HG03139 (cell line): ENCODE measurements around the gene TYW5.

Source experiments
- ATAC-seq: cut with Tn5 transposase; IDR thresholded peaks from one replicate; pipeline ENCODE4 v1.9.1; 2021; ENCODE audit not compliant: unreplicated experiment

The TYW5 gene

GRCh38 chr2:199975273-199975895 is 20.1 kb upstream of the TYW5 start:
- ATAC-seq, result no peak

GRCh38 chr2:199973703-199974102 is 18.4 kb upstream of the TYW5 start:
- ATAC-seq, result no peak

- ATAC-seq, result no peak
Measured at GRCh38 chr2:199972088-199972626, 16.9 kb upstream of the TYW5 start.

- no peak for ATAC-seq
Measured at GRCh38 chr2:199968126-199968525, 12.8 kb upstream of the TYW5 start.

GRCh38 chr2:199966976-199967375 is 11.7 kb upstream of the TYW5 start:
- ATAC-seq, result no peak

- ATAC-seq, result no peak
Measured at GRCh38 chr2:199966405-199966804, 11.1 kb upstream of the TYW5 start.

- no peak for ATAC-seq
Measured at GRCh38 chr2:199962203-199962602, 6.9 kb upstream of the TYW5 start.

- ATAC-seq, result no peak
Measured at GRCh38 chr2:199958014-199958413, 2.7 kb upstream of the TYW5 start.

GRCh38 chr2:199956062-199956380 is 730 bp upstream of the TYW5 start:
- ATAC-seq, result no peak

- ATAC-seq, result peak; percentile 34
Measured at GRCh38 chr2:199955007-199955338, 318 bp downstream of the TYW5 start.

GRCh38 chr2:199951023-199951422 is 4.3 kb downstream of the TYW5 start:
- no peak for ATAC-seq

GRCh38 chr2:199950396-199950795 is 4.9 kb downstream of the TYW5 start:
- ATAC-seq, result no peak

GRCh38 chr2:199946836-199947235 is 8.5 kb downstream of the TYW5 start:
- no peak for ATAC-seq

- no peak for ATAC-seq
Measured at GRCh38 chr2:199946196-199946595, 9.1 kb downstream of the TYW5 start.

- no peak for ATAC-seq
Measured at GRCh38 chr2:199943373-199943772, 11.9 kb downstream of the TYW5 start.

- ATAC-seq, result no peak
Measured at GRCh38 chr2:199940373-199940772, 14.9 kb downstream of the TYW5 start.

- no peak for ATAC-seq
Measured at GRCh38 chr2:199936554-199936953, 18.7 kb downstream of the TYW5 start.

GRCh38 chr2:199933466-199933865 is 21.8 kb downstream of the TYW5 start:
- no peak for ATAC-seq

GRCh38 chr2:199932312-199932855 is 22.9 kb downstream of the TYW5 start:
- ATAC-seq, result no peak

GRCh38 chr2:199929262-199929661 is 26.0 kb downstream of the TYW5 start:
- no peak for ATAC-seq

GRCh38 chr2:199928626-199929025 is 26.7 kb downstream of the TYW5 start:
- no peak for ATAC-seq

- ATAC-seq, result no peak
Measured at GRCh38 chr2:199928226-199928625, 27.1 kb downstream of the TYW5 start.

GRCh38 chr2:199926806-199927205 is 28.5 kb downstream of the TYW5 start:
- ATAC-seq, result no peak
